Right atrium auricular region (tissue), 2 donors: ENCODE data around the gene SFSWAP. TPM values are rescaled to one million over a fixed set of nuclear protein-coding genes. Genes with fewer than 3 reads are reported as not detected.

ENCODE experiments used
- DNase-seq: peaks from one replicate; pipeline ENCODE4 v3.0.0-alpha.2; 2019; ENCODE audit warnings: low spot score
- H3K27ac ChIP-seq, 2 donors: fragments of 200-600 bp; sonication (generic); 1 replicate in 1 of 2; 2 replicates in 1 of 2; pipeline ENCODE4 v1.5.1; 2016 to 2019
- H3K27me3 ChIP-seq, 2 donors: fragments of 200-600 bp; sonication (generic); one replicate each; pipeline versions ENCODE4 v1.5.1 to v1.6.0; 2017 to 2019
- H3K36me3 ChIP-seq: fragments of 200-600 bp; sonication (generic); one replicate; pipeline ENCODE4 v1.5.1; 2016
- H3K4me1 ChIP-seq, 2 donors: fragments of 200-600 bp; sonication (generic); one replicate each; pipeline versions ENCODE4 v1.5.1 to v1.6.0; 2017 to 2019
- H3K4me3 ChIP-seq, 2 donors: fragments of 200-600 bp; sonication (generic); 1 replicate in 1 of 2; 2 replicates in 1 of 2; pipeline ENCODE4 v1.5.1; 2017 to 2019; ENCODE audit warnings: mild to moderate bottlenecking in 1 of 2, moderate library complexity in 1 of 2
- H3K9me3 ChIP-seq, 2 donors: fragments of 200-600 bp; sonication (generic); one replicate each; pipeline ENCODE4 v1.5.1; 2019
- total RNA-seq, 2 donors: library from RNA; depleted of rRNA; stranded (reverse); fragments of >200 nt; gene quantifications; one replicate each; pipeline ENCODE4 v1.1.0, GENCODE V29; 2016
- TF ChIP-seq, protein P1 (sequence below), 2 donors: fragments of 200-600 bp; sonication (generic); IDR thresholded peaks; one replicate each; pipeline ENCODE4 v1.5.1; 2019; ENCODE audit warnings: antibody characterized with exemption in 2 of 2

The SFSWAP gene
- total RNA-seq, 2 donors from 2014 or later = 11.4 to 12.3 TPM

DNA sequence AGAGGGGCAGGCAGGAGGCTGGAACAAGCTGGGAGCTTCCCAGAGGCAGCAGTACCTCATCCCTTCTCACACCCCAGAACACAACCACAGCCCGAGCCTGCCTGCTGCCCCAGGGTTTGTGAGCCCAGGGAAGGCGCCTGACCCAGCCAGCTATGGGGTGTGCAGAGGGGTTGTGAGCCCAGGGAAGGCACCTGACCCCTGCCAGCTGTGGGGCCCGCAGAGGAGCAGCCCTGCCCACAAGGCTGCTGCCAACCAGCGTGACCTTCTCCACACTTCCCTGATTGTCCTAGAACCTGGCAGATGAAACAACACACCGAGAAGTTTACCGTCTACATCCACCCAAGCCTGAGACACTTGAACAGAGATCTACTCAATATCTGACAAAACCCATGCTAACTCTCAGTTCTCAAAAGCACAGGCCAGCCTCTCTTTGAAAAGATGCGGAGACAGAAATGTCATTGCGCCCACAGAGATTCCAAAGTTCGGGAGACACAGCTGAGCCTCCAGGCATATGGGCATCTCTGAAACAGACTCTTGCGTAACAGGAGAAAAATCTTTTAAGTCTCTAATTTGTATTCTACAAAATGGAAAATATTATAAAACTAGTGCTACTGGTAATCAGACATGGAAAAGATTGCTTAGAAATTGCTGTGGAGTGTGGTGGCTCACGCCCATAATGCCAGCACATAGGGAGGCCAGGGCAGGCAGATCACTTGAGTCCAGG is 47.3 kb downstream of the SFSWAP start:
- H3K27ac ChIP-seq = no peak overlapping the region
- H3K27me3 ChIP-seq = no peaks in the 10 kb centered on the region
- H3K9me3 ChIP-seq = no peaks in the 10 kb centered on the region
- H3K4me1 ChIP-seq = no peaks in the 10 kb centered on the region
- TF ChIP-seq, protein P1, sequence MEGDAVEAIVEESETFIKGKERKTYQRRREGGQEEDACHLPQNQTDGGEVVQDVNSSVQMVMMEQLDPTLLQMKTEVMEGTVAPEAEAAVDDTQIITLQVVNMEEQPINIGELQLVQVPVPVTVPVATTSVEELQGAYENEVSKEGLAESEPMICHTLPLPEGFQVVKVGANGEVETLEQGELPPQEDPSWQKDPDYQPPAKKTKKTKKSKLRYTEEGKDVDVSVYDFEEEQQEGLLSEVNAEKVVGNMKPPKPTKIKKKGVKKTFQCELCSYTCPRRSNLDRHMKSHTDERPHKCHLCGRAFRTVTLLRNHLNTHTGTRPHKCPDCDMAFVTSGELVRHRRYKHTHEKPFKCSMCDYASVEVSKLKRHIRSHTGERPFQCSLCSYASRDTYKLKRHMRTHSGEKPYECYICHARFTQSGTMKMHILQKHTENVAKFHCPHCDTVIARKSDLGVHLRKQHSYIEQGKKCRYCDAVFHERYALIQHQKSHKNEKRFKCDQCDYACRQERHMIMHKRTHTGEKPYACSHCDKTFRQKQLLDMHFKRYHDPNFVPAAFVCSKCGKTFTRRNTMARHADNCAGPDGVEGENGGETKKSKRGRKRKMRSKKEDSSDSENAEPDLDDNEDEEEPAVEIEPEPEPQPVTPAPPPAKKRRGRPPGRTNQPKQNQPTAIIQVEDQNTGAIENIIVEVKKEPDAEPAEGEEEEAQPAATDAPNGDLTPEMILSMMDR (IDR thresholded peaks at IDR 0.05) = no peak
- H3K4me3 ChIP-seq = no peak overlapping the region
- no peak for DNase-seq
- H3K36me3 ChIP-seq = peaks cover 71% of the 10 kb centered on the region

DNA sequence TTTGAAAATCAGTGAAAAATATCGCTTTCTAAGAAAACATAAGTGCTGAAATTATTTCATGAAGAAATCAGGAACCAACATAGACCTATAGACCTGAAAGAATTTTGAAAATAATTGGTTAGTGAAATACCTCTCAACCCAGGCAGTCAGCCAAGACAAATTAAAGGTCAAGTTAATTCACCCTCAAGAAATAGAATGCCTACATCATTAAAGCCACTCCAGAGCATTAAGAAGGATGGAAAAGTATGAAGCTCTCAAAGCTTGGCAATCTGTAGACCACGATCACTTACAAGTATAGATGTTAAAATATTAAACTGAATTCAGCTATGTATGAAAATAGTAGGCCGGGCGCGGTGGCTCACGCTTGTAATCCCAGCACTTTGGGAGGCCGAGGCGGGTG is 48.3 kb downstream of the SFSWAP start:
- Histone ChIP-seq H3K36me3 (peaks cover 64% of the 10 kb centered on the region), H3K4me1 (no peaks in the 10 kb centered on the region), H3K27me3 (no peaks in the 10 kb centered on the region), H3K4me3 (no peak overlapping the region), H3K27ac (no peak overlapping the region), H3K9me3 (no peaks in the 10 kb centered on the region)
- TF ChIP-seq, protein P1 (IDR thresholded peaks at IDR 0.05) = no peak
- no peak for DNase-seq

DNA sequence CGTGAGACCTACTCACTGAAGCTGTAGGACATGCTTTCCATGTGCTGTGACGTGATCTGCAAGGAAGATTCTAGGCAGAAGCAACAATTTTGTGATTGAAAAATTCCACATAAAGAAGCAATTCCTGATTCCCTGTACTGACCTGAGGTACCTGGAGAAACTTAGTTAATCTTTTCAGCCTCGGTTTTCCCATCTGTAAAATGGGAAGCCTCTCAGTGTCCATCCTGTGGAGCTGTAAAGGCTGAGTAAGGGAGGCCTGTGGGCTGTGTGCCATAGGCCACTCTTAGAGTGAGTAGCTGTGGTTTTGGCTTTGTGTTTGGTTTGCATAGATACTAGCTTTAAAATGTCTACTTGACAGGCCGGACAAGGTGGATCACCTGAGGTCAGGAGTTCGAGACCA is 50.7 kb downstream of the SFSWAP start:
- H3K36me3 ChIP-seq = peaks cover 67% of the 10 kb centered on the region
- no peak for DNase-seq
- H3K27ac ChIP-seq = no peak overlapping the region
- H3K9me3 ChIP-seq = no peaks in the 10 kb centered on the region
- no peaks in the 10 kb centered on the region for H3K4me1 ChIP-seq
- H3K27me3 ChIP-seq = no peaks in the 10 kb centered on the region
- TF ChIP-seq, protein P1 (IDR thresholded peaks at IDR 0.05) = no peak
- no peak overlapping the region for H3K4me3 ChIP-seq

DNA sequence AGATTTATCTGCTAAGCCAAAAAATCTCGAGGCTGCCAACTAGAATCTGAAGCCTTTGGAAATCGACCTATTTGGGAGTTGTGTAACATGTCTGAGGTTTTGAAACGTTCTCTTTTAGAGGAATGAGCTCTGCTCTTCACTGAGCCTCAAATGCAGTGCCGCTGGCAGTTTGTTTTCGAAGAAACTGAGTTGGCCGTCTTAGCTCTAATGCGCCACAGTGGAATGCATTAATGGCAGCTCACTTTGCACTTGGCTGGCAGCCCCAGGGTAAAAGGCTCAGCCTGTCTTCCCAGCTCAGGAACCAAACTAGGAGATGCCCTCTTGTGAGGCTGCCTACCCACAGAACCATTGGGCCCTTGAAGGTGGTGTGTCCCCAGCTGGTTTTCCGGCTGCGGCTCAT is 53.8 kb downstream of the SFSWAP start:
- no peak for DNase-seq
- H3K4me1 ChIP-seq = no peaks in the 10 kb centered on the region
- H3K36me3 ChIP-seq = peaks cover 64% of the 10 kb centered on the region
- no peak overlapping the region for H3K4me3 ChIP-seq
- H3K9me3 ChIP-seq = no peaks in the 10 kb centered on the region
- no peaks in the 10 kb centered on the region for H3K27me3 ChIP-seq
- H3K27ac ChIP-seq = no peak overlapping the region
- TF ChIP-seq, protein P1 (IDR thresholded peaks at IDR 0.05) = no peak

DNA sequence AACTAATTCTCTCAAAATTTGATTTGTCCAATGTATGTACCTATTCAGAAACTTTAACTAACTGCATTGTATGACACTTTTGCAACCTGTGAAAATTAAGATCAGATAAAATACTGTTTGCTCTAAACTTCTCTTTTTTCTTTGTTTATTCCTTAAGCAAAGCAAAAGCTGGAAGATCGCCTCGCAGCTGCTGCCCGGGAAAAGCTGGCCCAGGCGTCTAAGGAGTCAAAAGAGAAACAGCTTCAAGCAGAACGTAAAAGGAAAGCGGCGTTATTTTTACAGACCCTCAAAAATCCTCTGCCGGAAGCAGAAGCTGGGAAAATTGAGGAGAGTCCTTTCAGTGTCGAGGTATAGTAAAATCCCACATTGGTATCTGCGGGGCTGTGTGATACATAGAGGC is 55.1 kb downstream of the SFSWAP start:
- TF ChIP-seq, protein P1 (IDR thresholded peaks at IDR 0.05) = no peak
- Histone ChIP-seq H3K27me3 (no peaks in the 10 kb centered on the region), H3K9me3 (no peaks in the 10 kb centered on the region), H3K27ac (no peak overlapping the region), H3K4me1 (no peaks in the 10 kb centered on the region), H3K36me3 (peaks cover 71% of the 10 kb centered on the region), H3K4me3 (no peak overlapping the region)
- no peak for DNase-seq
